HG03457 (cell line): ENCODE measurements around the gene CCNK.

Experiments
- ATAC-seq: cut with Tn5 transposase; IDR thresholded peaks from one replicate; pipeline ENCODE4 v1.9.1; 2021; ENCODE audit warnings: moderate number of reproducible peaks; ENCODE audit not compliant: unreplicated experiment

Gene CCNK

DNA sequence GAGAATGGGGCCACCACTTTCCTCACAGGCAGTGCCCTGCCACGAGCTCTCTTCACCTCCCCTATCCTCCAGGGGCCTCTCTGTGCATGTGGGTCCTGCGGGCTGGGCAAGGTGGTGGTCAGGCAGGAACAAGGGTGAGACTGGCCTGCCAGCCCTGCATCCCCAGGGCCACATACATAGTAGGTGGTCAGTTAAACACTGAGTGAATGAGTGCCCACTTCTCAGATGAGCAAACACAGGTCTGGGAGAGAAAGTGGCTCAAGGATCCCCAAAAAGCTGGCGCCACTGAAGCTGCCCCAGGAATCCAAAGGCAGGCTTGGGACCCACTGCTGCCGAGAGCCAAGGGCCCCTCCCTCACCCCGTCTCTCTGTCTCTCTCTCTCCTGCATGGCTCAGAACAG is 51.1 kb downstream of the CCNK start:
- no peak for ATAC-seq

DNA sequence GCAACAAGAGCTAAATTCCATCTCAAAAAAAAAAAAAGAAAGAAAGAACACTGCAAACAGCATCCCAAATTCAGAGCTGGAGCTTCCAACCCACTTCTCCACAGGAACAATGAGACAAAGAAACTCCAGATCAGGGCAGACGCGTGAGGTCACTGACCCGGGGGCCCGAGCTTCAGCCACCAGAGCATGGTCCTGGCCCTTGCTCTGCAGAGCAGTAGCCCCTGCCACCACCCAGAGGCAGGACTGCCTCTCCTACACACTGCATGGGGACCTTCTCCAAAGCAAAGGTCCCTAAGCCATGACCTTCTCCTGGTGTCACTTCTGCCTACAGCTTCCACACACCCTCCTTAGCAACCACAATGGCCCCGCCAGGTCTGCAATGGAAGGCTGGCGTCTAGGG is 53.1 kb downstream of the CCNK start:
- no peak for ATAC-seq

DNA sequence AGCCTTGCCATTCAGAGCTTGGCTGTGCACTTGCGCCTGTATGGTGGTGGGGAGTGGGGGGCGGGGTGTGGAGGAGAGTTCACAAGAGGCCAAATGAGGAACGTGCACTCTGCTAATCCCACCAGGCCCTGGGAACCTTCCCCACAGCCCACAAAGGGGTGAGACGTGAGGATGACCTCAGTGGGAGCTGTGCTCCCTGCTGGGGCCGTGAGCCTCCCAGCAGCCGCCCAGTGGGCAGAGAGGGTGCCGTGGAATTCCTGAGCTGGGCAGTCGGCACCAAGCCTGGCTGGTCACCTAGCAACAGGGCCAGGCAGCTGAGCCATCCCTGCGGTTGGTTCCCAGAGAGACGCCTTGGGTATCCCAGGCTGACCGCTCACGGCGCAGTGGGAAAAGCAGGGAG is 53.7 kb downstream of the CCNK start:
- no peak for ATAC-seq

DNA sequence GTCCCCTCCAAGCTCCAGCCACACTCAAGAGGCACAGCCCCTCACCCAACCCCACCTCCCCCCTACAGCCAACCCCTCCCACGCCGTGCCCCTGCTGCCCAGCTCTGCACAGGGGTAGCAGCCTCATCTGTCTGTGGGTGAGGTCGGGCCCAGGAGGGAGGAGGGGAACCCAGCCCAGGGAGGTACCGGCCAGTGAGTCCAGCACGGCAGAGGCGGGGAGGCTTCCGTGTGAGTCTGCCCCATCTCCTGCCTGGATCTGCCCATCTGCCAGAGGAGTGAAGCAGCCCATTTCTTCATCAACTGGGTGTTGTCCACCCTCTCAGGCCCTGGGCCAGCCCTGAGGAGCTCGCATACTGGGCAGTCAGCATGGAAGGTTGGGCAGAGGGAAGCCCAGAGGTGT is 54.2 kb downstream of the CCNK start:
- no peak for ATAC-seq

DNA sequence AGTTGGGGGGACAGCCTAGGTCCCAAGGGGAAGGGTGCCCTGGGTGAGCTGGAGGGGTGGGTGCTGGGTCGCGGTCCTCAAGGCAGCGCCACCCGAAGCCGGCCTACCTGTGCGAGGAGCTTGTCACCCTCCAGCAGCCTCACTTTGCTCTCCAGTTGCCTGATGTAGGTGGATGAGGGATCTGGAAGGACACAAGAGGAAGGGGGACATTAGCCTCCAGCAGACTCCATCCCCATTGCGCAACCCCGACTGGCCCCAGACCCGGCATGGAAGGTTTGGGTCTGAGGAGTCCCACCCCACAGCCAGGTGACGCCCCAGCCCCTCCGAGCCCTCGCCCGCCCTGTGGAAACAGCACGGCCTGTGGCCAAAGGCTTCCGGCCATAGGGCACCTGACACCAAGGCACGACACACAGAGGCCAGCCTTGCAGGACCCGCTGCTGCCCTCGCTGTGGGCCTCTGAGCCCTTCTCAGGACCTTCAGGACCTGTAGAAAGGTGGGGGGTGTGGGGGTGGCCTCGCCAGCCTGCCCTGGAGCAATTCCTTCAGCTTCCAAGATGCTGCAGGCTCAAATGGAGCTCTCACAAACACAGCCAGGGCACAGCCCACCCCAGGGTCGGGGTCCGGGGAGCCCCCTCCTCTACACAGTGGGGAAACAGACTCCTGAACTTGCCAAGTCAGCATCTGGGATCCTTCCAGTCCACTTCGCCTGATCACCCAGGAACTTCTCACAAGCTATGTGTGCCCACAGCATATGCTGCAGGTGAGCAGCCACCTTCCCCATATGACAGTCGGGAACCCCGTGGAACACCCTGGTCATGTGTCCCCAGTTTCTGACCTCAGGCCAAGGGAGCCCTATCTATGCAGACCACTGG is 54.9 kb downstream of the CCNK start:
- no peak for ATAC-seq

DNA sequence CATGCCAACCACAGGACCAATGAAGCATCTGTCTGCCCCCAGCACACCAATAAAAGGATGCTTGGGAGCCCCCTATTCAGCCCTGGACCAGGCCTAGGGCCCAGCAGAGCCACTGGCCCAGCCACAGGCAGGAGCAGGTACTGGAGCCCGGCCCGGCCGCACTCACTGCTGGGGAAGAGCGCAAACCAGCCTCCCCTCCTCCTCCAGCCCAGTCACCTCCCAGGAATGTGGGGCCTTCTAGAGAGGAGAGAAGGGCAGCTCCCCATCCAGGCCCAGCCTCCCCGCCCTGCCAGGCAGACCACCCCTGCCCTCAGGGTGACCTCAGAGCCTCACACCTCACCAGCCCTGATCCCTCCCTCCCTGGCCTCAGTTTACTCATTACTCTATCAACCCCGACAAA is 56.2 kb downstream of the CCNK start:
- no peak for ATAC-seq

DNA sequence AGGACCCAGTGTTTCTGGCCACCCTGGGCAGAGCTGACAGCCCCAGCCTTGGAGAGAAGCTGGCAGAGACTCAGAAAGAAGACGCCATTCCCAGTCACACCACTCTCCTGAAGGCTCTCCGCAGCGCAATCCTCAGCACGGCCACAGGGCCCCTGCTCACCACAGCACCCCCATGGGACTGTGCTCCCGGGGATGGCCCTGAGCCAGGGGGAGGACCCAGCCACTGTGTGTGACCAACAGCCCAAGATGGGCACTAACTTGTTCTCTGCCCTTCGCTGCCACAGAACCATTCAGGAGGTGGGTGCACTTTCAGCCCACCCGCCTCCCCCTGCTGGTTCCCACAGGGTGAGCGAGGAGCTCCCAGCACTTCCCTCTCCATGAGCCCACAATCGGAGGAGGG is 57.1 kb downstream of the CCNK start:
- no peak for ATAC-seq

DNA sequence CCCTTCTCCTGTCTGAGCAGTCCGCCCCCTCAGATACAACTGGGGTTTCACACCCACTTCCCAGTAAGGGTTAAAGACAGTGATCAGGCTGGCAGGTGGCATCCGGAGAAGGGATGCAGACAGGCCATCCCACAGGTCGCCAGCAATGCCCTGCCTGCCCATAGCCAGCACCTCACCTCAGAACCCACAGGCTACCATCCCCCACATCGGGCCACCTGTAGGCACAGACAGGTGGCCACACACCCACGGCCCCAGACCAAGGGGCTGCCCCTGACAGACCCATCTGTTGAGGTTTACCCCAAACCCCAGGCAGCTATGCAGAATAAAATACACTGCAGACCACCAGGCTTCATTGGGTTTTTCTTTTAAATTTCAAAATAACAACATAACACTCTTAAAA is 57.5 kb downstream of the CCNK start:
- no peak for ATAC-seq

DNA sequence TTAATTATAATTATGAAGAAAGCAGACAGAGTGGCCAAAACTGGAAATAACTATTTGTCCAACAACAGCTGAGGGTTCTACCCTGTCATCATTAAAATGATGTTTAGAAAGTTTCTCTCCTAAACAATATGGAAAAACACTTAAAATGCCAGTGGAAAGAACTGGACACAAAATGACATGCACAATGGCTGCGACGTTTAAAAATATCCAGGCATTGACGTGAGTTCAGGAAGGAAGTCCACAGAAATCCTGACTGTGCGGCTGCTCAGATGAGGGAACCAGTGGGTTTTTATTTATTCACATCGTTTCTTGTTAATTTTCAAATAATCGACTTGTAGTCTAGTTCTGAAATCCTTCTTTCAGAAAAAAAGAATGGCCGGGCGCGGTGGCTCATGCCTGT is 58.3 kb downstream of the CCNK start:
- no peak for ATAC-seq

DNA sequence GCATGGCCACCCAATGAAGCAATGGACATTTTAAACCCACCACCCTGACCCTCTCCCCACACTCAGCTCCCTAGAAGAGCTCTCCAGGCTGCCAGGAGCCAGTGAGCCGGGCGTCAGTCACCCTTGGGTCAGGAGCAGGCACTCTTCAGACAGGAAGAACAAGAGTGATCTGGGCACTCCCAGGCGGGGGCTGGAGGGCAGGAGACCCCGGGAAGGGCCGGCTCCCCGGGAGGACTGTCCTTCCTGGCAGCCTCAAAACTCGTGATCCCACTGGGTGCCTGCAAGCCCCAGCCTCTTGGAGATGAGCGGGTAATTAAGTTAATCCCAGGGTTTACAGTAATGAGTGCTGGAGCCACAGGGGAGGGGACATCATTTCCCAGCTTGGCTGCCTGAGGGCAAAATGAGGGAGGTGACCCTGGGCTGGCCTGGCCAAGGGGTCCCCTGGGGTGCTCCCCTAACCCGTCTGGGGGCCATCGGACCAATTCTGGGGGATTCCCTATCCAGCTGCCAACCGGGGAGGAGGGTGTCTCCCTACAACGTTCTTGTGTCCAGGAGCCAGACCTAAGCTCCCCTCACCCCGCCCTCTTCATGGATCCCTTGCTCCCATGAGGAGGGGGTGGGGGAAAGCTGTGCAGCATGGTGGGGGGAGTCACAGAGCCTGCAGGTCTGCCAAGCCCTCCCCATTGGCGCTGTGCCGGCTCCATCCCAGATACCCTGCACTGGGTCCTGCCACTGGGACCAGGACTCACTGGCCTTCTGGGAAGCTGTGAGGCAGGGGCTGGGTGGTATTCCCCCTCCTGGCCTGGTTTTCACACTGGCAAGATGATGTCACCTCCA is 59.2 kb downstream of the CCNK start:
- ATAC-seq, result no peak

DNA sequence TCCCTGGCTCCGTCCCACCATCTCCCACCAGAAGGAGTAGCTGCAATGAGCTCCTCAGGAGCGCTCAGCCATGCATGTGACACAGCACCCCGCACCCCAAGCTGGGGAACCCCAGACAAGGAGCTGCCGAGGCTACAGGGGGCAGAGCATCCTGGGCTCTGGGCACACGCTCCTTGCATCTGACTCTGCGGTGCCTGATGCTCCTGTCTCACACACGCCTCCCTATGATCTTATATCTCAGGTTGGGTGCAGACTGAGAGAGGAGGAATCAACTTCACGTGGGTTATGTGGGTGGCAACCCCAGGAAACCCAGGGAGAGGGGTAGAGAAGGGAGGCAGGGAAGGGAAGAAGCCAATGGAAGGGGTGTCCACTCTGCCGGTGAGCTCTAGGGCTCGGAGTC is 60.0 kb downstream of the CCNK start:
- ATAC-seq, result no peak

DNA sequence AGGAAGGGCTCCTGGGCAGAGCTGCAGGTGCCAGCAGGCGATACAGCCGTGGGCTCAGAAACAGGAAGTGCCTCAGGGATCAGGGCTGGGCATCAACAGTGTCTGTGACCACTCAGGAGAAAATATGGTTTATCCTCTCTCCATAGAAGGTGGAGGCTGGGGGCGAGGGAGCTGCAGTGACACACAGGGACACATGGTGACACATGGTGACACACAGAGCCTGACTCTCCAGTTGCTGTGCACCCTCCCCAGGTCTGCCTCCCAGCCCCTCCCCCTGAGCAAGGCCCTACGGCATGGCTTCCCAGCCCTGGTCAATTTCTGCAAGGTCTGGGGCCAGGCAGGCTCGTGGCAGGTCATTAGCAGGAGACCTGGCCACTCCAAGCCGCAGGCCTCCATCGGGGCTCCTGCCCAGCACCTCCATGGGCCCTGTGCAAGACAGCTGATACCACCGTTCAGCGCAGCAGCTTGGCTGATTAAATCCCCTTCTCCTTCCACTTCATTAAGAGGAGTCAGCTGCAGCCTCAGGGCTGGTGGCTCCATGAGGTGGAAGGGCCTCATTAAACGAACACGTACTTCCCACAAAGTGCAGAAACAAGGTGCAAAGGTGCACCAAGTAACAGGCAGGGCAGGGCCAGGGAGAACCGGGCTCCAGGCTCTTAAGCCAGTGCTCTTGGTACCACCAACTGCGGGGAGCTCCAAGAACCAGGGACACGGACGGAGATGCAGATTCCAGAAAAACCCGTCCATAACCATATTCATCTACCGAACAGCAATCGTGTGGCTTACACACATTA is 60.7 kb downstream of the CCNK start:
- no peak for ATAC-seq

DNA sequence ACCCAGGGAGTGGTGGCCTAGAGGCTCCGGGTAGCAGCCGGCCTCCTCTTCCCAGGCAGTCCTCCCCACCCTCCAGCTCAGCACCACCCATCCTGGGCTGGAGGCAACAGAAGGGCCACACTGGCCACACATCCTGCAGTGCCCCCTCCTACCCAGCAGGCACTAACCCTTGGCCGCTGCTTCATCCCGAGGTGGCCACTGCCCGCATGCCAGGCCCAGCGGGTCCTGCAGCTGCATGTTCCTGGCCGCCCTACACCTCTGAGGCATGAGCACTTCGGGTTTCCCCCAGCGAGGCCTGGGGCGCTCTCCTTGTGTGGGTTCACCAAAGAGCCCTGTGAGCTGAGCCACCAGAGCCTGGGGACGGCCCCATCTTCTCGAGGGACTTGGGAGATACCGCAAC is 61.4 kb downstream of the CCNK start:
- ATAC-seq, result no peak

DNA sequence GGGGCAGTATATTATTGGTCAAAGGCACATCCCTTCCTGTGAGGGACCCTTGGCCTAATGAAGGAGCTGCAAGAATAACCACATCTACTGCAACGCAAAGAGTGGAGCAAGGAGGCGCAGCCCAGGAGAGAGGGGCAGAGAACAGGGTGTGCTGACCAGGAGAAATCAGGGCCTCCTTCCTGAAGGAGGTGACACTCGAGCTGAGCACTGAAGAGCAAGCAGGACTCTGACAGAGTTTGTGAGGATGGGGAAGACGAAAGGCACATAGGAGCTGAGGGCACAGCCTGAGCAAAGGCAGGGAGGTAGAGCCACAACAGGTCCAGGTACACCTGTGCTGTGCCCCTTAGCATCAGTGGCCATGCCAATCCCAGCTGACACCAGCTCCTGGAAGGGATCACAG is 62.2 kb downstream of the CCNK start:
- ATAC-seq, result no peak

DNA sequence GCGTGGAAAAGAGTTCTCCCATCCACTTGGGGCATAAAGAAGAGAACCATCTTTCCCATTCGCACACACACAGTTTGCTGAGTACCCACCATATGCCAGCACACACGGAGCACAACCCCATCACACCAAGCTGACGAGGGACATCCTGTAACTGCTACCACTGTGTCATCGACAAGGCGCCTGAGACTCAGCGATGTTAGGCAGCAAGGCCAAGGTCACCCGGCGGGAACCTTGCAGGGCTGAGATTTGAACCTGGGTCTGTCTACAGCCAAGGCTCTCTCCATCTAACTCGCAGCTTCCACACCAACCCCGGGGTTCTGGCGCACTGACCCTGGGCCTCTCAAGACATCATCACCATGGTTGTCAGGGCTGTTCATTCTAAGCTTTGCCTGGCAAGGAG is 62.8 kb downstream of the CCNK start:
- no peak for ATAC-seq

DNA sequence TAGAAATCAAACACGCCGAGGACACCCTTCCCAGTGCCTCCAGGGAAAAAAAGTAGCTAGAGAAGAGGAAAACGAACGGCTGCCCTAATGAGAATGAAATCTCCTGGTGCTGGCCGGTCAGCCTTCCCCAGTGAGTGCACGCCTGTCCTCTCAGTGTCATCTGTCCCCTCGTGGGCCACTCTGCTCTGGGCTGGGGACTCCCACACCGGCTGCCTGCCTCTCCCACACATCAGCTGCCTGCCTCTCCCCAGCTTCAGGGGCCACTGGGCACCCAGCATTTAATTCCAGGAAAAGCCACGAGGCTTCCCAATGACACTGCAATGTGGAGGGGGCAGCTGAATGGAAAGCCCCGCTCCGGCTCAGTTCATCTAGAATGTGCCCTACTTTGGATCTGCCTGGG is 63.8 kb downstream of the CCNK start:
- no peak for ATAC-seq

DNA sequence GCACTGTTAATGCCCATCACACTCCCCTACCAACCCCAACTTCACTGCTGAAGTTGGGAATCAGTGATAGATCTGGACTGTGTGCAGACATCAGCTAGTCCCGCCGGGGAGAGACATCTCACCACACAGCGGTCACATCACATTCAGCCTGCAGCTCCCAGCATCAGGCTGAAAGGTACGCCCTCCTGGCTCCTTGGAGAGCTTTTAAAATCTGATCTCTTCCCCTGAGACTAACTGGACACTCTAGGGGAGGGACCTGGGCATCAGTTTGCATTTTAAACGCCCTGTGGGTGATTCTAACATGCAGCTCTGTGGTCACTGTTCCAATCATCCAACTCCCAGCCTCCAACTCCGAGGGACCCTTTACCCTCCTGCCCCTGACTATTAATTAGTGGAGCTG is 64.4 kb downstream of the CCNK start:
- ATAC-seq, result no peak

DNA sequence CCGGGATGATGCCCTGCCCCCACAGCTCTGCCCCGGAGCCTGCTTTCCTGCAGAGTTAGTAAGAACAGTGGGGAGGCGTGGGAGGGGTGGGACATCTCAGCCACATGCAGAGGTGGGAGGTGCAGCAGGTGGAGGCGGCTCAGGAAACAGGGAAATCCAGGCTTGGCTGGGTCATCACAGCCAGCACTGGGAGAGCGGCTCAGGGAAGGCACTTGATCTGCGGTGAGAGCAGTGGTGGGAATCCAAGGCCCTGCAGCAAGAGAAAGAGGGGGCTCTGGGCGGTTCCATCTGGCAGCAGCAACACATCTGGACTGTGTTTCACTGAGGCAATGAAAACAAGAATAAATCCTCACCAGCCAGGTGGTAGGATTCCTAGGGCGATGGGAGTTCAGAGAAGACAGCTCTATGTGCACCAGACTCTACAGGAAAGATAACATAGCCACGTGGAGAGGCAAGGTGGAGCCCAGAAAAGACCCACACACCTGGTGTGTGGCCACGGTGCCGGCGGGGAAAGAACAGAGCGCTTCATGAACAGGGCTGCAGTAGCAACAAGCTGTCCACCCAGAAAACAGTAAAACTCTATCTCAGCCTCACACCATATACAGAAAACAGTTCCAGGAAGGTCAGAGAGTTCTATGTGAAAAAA is 65.1 kb downstream of the CCNK start:
- ATAC-seq, result no peak

DNA sequence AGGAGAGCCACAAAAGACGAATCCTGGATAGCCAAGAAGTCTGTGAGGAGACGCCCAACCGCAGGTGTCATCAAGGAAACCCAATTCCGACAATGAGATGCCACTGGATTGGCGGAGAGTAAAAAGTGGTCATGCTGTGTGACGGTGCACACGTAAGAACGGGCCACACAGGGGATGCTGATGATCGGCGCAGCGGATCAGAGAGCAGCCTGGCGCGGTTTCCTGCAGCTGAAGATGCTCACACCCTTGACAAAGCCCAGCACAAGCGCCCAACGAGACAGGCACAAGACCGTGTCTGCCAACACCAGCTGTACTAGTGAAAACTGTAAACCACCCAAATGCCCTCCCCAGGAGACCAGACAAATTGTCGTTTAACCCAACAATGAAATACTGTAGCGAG is 67.0 kb downstream of the CCNK start:
- no peak for ATAC-seq

DNA sequence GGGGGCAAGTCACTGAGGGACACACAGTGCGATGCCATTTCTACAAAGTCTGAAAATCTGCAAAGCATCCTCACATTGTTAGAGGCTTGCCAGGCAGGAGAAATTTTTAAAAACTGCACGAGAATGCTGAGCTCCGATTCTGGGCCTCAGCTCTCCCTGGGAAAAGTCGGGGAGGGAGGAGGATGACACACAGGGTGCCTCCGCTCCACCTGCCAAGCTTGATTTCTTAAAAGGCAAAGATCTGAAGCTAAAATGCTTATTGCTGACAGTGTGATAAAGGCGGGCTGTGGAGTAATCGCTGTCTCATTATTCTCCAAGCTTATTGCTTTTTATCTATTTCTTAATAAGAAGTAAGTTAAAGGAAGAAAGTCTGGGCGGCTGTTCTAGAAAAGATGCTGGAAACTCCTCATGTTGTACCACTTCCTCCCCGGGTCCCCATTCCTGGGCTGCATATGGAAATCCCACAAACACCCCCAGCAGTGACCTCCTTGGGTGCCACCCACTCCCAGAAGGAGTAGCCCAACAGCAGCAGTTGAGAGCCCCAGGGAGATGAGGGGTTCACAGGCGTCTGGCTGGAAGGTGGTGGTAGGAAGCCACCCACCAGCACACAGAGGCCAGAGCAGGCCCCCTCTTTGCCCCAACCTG is 67.8 kb downstream of the CCNK start:
- no peak for ATAC-seq

DNA sequence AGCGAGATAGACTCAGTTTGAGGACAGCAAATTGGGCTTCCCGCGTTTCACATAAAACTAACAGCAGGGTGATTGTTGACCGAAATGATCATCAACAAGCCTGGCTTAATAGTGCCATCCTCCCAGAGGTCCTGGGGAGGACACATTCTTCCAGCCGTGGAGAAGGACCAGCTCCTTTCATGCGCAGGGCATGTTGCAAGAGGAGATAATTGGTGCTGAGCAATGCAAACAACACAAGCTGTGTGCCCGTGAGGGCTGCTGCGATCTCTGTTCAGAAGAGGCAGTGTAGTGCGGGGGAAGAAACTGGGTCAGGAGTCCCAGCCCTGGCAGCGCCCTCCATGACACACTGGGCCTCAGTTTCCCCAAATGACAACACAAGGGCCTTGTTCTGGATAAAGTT is 68.5 kb downstream of the CCNK start:
- ATAC-seq, result no peak
